Neural cell (in vitro differentiated cells): Measurements from ENCODE around the gene MTFP1. TPM values are rescaled to one million over a fixed set of nuclear protein-coding genes. Genes with fewer than 3 reads are reported as not detected.

Experiments
- H2AFZ ChIP-seq: fragments of 200-600, 300-800 bp; sonication (generic), shearing (Covaris generic); 2 replicates; pipeline ENCODE4 v1.6.0; 2014; ENCODE audit warnings: low read depth, mild to moderate bottlenecking, antibody characterized with exemption, low read length, moderate library complexity
- H3F3A ChIP-seq: fragments of 200-600 bp; shearing (Covaris generic); 2 replicates; pipeline ENCODE4 v1.6.1; 2016; ENCODE audit warnings: mild to moderate bottlenecking, moderate library complexity, mixed read lengths, antibody characterized with exemption, low read length; ENCODE audit not compliant: insufficient read depth, poor library complexity, severe bottlenecking
- H3K27ac ChIP-seq: fragments of 200-600, 300-800 bp; sonication (generic), shearing (Covaris generic); 2 replicates; pipeline ENCODE4 v1.5.1; 2014; ENCODE audit warnings: mild to moderate bottlenecking, low read length, moderate library complexity
- H3K27me3 ChIP-seq: fragments of 300-800, 200-600 bp; sonication (generic), shearing (Covaris generic); 2 replicates; pipeline ENCODE4 v1.6.0; 2014; ENCODE audit warnings: mild to moderate bottlenecking, low read depth, low read length, moderate library complexity; ENCODE audit not compliant: insufficient read depth
- H3K36me3 ChIP-seq: fragments of 300-800, 200-600 bp; sonication (generic), shearing (Covaris generic); 2 replicates; pipeline ENCODE4 v1.5.1; 2014; ENCODE audit warnings: mild to moderate bottlenecking, antibody characterized with exemption, low read length, moderate library complexity; ENCODE audit not compliant: insufficient read depth
- H3K4me2 ChIP-seq: fragments of 300-800, 200-600 bp; sonication (generic), shearing (Covaris generic); 2 replicates; pipeline ENCODE4 v1.6.0; 2014; ENCODE audit warnings: mild to moderate bottlenecking, low read length
- H3K4me3 ChIP-seq: fragments of 300-800, 200-600 bp; sonication (generic), shearing (Covaris generic); 2 replicates; pipeline ENCODE4 v1.5.1; 2014; ENCODE audit warnings: mild to moderate bottlenecking, low read length, moderate library complexity
- H3K79me2 ChIP-seq: fragments of 200-600 bp; shearing (Covaris generic); replicated peaks from 2 replicates; pipeline ENCODE4 v1.6.0; 2014; ENCODE audit warnings: mild to moderate bottlenecking, low read length, moderate library complexity; ENCODE audit not compliant: insufficient read depth
- H3K9ac ChIP-seq: fragments of 300-800, 200-600 bp; sonication (generic), shearing (Covaris generic); 2 replicates; pipeline ENCODE4 v1.6.1; 2016; ENCODE audit warnings: mild to moderate bottlenecking, low read length, mixed read lengths
- H3K9me2 ChIP-seq: fragments of 200-600 bp; shearing (Covaris generic); 2 replicates; pipeline ENCODE4 v1.6.1; 2016; ENCODE audit warnings: mild to moderate bottlenecking, low read length, mixed read lengths; ENCODE audit not compliant: insufficient read depth
- H3K9me3 ChIP-seq: fragments of 200-600, 300-800 bp; sonication (generic), shearing (Covaris generic); 2 replicates; pipeline ENCODE4 v1.6.1; 2016; ENCODE audit warnings: mild to moderate bottlenecking, mixed run types, low read length, moderate library complexity, mixed read lengths
- H4K20me1 ChIP-seq: fragments of 200-600 bp; shearing (Covaris generic); 2 replicates; pipeline ENCODE4 v1.6.1; 2016; ENCODE audit warnings: mild to moderate bottlenecking, mixed run types; ENCODE audit not compliant: insufficient read depth
- CTCF ChIP-seq: fragments of 450-650 bp; IDR thresholded peaks from 2 replicates; pipeline ENCODE4 v1.5.1; 2014; ENCODE audit warnings: antibody characterized with exemption, mild to moderate bottlenecking, moderate library complexity; ENCODE audit not compliant: poor library complexity, severe bottlenecking
- EP300 ChIP-seq: fragments of 450-650 bp; conservative IDR thresholded peaks from 2 replicates; pipeline ENCODE4 v1.6.1; 2014; ENCODE audit warnings: antibody characterized with exemption, mild to moderate bottlenecking, moderate library complexity; ENCODE audit not compliant: poor library complexity, severe bottlenecking
- EZH2 ChIP-seq: fragments of 200-600, 300-800 bp; shearing (Covaris generic), sonication (generic); IDR thresholded peaks from 2 replicates; pipeline ENCODE4 v1.6.1; 2014; ENCODE audit warnings: antibody characterized with exemption, low read length, borderline replicate concordance, mild to moderate bottlenecking; ENCODE audit not compliant: insufficient read depth, poor library complexity, severe bottlenecking
- MXI1 ChIP-seq: fragments of 450-650 bp; conservative IDR thresholded peaks from 2 replicates; pipeline ENCODE4 v1.6.1; 2014; ENCODE audit warnings: antibody characterized with exemption, mild to moderate bottlenecking; ENCODE audit not compliant: poor library complexity, severe bottlenecking
- POLR2AphosphoS5 ChIP-seq: IDR thresholded peaks from 2 replicates; pipeline ENCODE4 v1.6.1; 2012
- RAD21 ChIP-seq: fragments of 450-650 bp; conservative IDR thresholded peaks from 2 replicates; pipeline ENCODE4 v1.6.1; 2014; ENCODE audit warnings: antibody characterized with exemption, mild to moderate bottlenecking, moderate library complexity
- REST ChIP-seq: IDR thresholded peaks from 2 replicates; pipeline ENCODE4 v1.6.1; 2012; ENCODE audit warnings: borderline replicate concordance
- SMC3 ChIP-seq: fragments of 450-650 bp; conservative IDR thresholded peaks from 2 replicates; pipeline ENCODE4 v1.6.1; 2014; ENCODE audit warnings: antibody characterized with exemption, mild to moderate bottlenecking, moderate library complexity; ENCODE audit not compliant: poor library complexity
- polyA plus RNA-seq: library from polyadenylated mRNA; depleted of rRNA; stranded (reverse); fragments of >200 nt; gene quantifications from 2 replicates; pipeline ENCODE4 v1.2.3, GENCODE V29; 2014

MTFP1 gene
- polyA plus RNA-seq, 1 donor from 2014 or later, result 8.1 TPM

DNA sequence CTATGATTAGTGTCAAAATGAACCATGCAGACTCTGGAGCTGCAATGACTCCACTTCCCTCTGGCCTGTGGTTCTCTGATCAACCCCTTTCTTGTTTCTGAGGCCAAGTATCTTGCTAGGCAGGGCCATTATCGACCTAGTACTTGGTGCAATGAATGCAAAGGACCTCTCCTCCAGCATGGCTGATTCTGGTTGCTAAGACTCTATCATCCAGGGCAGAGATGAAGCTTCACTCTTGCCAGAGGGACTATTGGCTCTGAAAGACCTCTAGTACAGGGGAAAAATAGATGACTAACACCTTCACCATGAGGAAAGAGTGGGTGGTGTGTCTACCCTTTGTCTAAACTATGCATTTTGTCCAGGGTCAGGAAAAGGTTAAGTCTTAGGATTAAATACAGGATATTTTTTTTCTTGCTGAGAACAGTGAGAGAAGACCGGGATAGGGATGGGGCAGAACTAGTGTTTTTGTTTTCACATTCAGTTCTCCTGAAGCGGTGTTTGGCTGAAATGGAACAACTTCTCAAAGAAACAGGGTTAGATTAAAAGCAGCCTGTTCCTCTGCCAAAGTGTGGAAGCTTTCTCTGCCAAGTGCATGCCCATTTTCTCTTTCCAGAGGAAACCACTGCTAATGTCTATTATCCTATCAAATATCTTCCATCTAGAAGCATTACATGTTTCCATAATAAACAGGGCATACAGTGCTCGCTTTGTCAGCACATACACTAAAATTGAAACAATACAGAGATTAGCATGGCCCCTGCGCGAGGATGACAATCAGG lies 5.0 kb upstream of the MTFP1 start:
- Histone ChIP-seq H2AFZ (no peak overlapping the region), H3K9me3 (no peaks in the 10 kb centered on the region), H3K27ac (no peak overlapping the region), H3K79me2 (no peaks in the 10 kb centered on the region), H3F3A (no peaks in the 10 kb centered on the region), H4K20me1 (no peaks in the 10 kb centered on the region), H3K9ac (no peak overlapping the region), H3K36me3 (no peaks in the 10 kb centered on the region), H3K4me3 (no peak overlapping the region), H3K27me3 (no peaks in the 10 kb centered on the region), H3K9me2 (no peaks in the 10 kb centered on the region), H3K4me2 (no peak overlapping the region)
- TF ChIP-seq POLR2AphosphoS5, result no peak
- TF ChIP-seq SMC3, result no peak
- no peak for TF ChIP-seq EP300
- no peak for TF ChIP-seq CTCF
- TF ChIP-seq REST, result no peak
- no peak for TF ChIP-seq EZH2
- TF ChIP-seq RAD21, result no peak
- TF ChIP-seq MXI1, result no peak

GRCh38 chr22:30421695-30422480 lies 3.7 kb upstream of the MTFP1 start:
- Histone ChIP-seq H3K36me3 (no peaks in the 10 kb centered on the region), H3K4me2 (no peak overlapping the region), H3K4me3 (peak overlapping the region; percentile 83), H3K27ac (no peak overlapping the region), H3K27me3 (no peaks in the 10 kb centered on the region), H3K9ac (no peak overlapping the region), H3K79me2 (no peaks in the 10 kb centered on the region), H3F3A (no peaks in the 10 kb centered on the region), H4K20me1 (no peaks in the 10 kb centered on the region), H2AFZ (no peak overlapping the region), H3K9me3 (no peaks in the 10 kb centered on the region), H3K9me2 (no peaks in the 10 kb centered on the region)
- TF ChIP-seq EZH2 (no peak), POLR2AphosphoS5 (no peak), CTCF (no peak), SMC3 (no peak)
